HG02970 (cell line): ENCODE data around the gene PSMD13.

Experiments
- ATAC-seq: cut with Tn5 transposase; IDR thresholded peaks from one replicate; pipeline ENCODE4 v1.9.1; 2021; ENCODE audit warnings: mild to moderate bottlenecking, moderate library complexity, moderate number of reproducible peaks; ENCODE audit not compliant: unreplicated experiment, low FRiP score

PSMD13 gene

GRCh38 chr11:296171-297050, 59.6 kb downstream of the PSMD13 start:
- no peak for ATAC-seq

GRCh38 chr11:297051-297585, 60.3 kb downstream of the PSMD13 start:
- ATAC-seq = no peak

GRCh38 chr11:297586-298405, 61.0 kb downstream of the PSMD13 start:
- ATAC-seq = no peak

GRCh38 chr11:298406-299065, 61.8 kb downstream of the PSMD13 start:
- ATAC-seq = no peak

- ATAC-seq = no peak
Measured at GRCh38 chr11:299081-299891, 62.5 kb downstream of the PSMD13 start, which contains the start of gene IFITM5. IFITM5 (minus strand) TSS chr11:299526; CDS start chr11:299490, 36 bp downstream.

GRCh38 chr11:299951-300735, 63.4 kb downstream of the PSMD13 start:
- no peak for ATAC-seq
